GM12878 (cell line): ENCODE measurements around the gene KBTBD4.

Experiments
- CEBPB ChIP-seq, 2 experiments: fragments of 150-350 bp in 1 of 2; IDR thresholded peaks; 2 replicates each; pipeline ENCODE4 v1.6.1; 2012 to 2014; ENCODE audit warnings: low read depth in 2 of 2, low read length in 2 of 2, borderline replicate concordance in 1 of 2, inconsistent platforms in 1 of 2
- CHD2 ChIP-seq: IDR thresholded peaks from 2 replicates; pipeline ENCODE4 v1.6.1; 2011; ENCODE audit warnings: low read depth, low read length, improper control_type of control experiment, borderline replicate concordance
- EP300 ChIP-seq, 2 experiments: fragments of 150-350 bp in 1 of 2; IDR thresholded peaks; 2 replicates each; pipeline ENCODE4 v1.6.1; 2011 to 2012; ENCODE audit warnings: low read depth in 2 of 2, low read length in 2 of 2, borderline replicate concordance in 1 of 2, improper control_type of control experiment in 1 of 2, inconsistent platforms in 1 of 2; ENCODE audit not compliant: control insufficient read depth in 1 of 2
- MYC ChIP-seq: IDR thresholded peaks from 2 replicates; pipeline ENCODE4 v1.6.1; 2011; ENCODE audit warnings: mild to moderate bottlenecking, low read length, moderate library complexity, inconsistent platforms; ENCODE audit not compliant: insufficient read depth, insufficient replicate concordance, insufficient read length, severe bottlenecking
- NFXL1 ChIP-seq: fragments of 450-650 bp; IDR thresholded peaks from 2 replicates; pipeline ENCODE4 v1.6.1; 2017; ENCODE audit warnings: antibody characterized with exemption, mild to moderate bottlenecking, borderline replicate concordance
- POLR2A ChIP-seq: IDR thresholded peaks from 2 replicates; pipeline ENCODE4 v1.6.1; 2011; ENCODE audit warnings: low read depth, mild to moderate bottlenecking, low read length
- POLR2AphosphoS5 ChIP-seq: IDR thresholded peaks from 2 replicates; pipeline ENCODE4 v1.6.1; 2011; ENCODE audit warnings: mild to moderate bottlenecking, low read length, inconsistent platforms
- SPI1 ChIP-seq: IDR thresholded peaks from 2 replicates; pipeline ENCODE4 v1.6.1; 2011; ENCODE audit warnings: low read depth, mild to moderate bottlenecking, low read length, moderate library complexity, borderline replicate concordance; ENCODE audit not compliant: insufficient read depth
- SUZ12 ChIP-seq: fragments of 200-600 bp; sonication (generic); IDR thresholded peaks from one replicate; pipeline ENCODE4 v1.6.1; 2018; ENCODE audit warnings: antibody characterized with exemption, mild to moderate bottlenecking; ENCODE audit not compliant: unreplicated experiment
- TF ChIP-seq, protein P1 (sequence below): fragments of 450-650 bp; IDR thresholded peaks from 2 replicates; pipeline ENCODE4 v1.6.1; 2018; ENCODE audit warnings: borderline replicate concordance, mild to moderate bottlenecking; ENCODE audit not compliant: partially characterized antibody
- TF ChIP-seq, protein P2 (sequence below), 3 experiments: IDR thresholded peaks in 2 of 3; conservative IDR thresholded peaks in 1 of 3; 2 replicates each; pipeline ENCODE4 v1.5.1; 2011; ENCODE audit warnings: low read depth in 3 of 3, low read length in 3 of 3, mild to moderate bottlenecking in 3 of 3, control low read depth in 2 of 3, moderate library complexity in 2 of 3, inconsistent platforms in 1 of 3, mixed read lengths in 1 of 3; ENCODE audit not compliant: control insufficient read depth in 2 of 3, insufficient read depth in 1 of 3; ENCODE audit errors: extremely low read depth in 1 of 3

- TF ChIP-seq MYC: no peak
- no peak for TF ChIP-seq CEBPB (IDR thresholded peaks at IDR 0.05; ENCODE audit: borderline replicate concordance in 1 of 2, low read depth in 2 of 2, low read length in 2 of 2)
- no peak for TF ChIP-seq SPI1
- TF ChIP-seq, protein P1, sequence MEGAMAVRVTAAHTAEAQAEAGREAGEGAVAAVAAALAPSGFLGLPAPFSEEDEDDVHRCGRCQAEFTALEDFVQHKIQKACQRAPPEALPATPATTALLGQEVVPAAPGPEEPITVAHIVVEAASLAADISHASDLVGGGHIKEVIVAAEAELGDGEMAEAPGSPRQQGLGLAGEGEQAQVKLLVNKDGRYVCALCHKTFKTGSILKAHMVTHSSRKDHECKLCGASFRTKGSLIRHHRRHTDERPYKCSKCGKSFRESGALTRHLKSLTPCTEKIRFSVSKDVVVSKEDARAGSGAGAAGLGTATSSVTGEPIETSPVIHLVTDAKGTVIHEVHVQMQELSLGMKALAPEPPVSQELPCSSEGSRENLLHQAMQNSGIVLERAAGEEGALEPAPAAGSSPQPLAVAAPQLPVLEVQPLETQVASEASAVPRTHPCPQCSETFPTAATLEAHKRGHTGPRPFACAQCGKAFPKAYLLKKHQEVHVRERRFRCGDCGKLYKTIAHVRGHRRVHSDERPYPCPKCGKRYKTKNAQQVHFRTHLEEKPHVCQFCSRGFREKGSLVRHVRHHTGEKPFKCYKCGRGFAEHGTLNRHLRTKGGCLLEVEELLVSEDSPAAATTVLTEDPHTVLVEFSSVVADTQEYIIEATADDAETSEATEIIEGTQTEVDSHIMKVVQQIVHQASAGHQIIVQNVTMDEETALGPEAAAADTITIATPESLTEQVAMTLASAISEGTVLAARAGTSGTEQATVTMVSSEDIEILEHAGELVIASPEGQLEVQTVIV: no peak
- TF ChIP-seq, protein P2, sequence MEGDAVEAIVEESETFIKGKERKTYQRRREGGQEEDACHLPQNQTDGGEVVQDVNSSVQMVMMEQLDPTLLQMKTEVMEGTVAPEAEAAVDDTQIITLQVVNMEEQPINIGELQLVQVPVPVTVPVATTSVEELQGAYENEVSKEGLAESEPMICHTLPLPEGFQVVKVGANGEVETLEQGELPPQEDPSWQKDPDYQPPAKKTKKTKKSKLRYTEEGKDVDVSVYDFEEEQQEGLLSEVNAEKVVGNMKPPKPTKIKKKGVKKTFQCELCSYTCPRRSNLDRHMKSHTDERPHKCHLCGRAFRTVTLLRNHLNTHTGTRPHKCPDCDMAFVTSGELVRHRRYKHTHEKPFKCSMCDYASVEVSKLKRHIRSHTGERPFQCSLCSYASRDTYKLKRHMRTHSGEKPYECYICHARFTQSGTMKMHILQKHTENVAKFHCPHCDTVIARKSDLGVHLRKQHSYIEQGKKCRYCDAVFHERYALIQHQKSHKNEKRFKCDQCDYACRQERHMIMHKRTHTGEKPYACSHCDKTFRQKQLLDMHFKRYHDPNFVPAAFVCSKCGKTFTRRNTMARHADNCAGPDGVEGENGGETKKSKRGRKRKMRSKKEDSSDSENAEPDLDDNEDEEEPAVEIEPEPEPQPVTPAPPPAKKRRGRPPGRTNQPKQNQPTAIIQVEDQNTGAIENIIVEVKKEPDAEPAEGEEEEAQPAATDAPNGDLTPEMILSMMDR (IDR thresholded peaks at IDR 0.05 in 2 of 3, conservative IDR thresholded peaks at IDR 0.05 in 1 of 3; ENCODE audit: control insufficient read depth in 2 of 3, extremely low read depth in 1 of 3, insufficient read depth in 1 of 3, low read depth in 3 of 3, low read length in 3 of 3): no peak
- no peak for TF ChIP-seq SUZ12
- no peak for TF ChIP-seq POLR2AphosphoS5
- TF ChIP-seq NFXL1: no peak
- no peak for TF ChIP-seq EP300 (IDR thresholded peaks at IDR 0.05; ENCODE audit: borderline replicate concordance in 1 of 2, control insufficient read depth in 1 of 2, low read depth in 2 of 2, low read length in 2 of 2)
- TF ChIP-seq CHD2: no peak
- TF ChIP-seq POLR2A: no peak
These were observed 39.8 kb downstream of the KBTBD4 start for GRCh38 chr11:47538741-47539565.
